OCI-LY1 (cell line): Measurements from ENCODE around the gene PDSS1.

Experiments used
- H2AFZ ChIP-seq: fragments of 200-600 bp; sonication (generic), shearing (Covaris generic); 2 replicates; pipeline ENCODE4 v1.6.0; 2014; ENCODE audit warnings: antibody characterized with exemption, mild to moderate bottlenecking, low read length
- H3F3A ChIP-seq: fragments of 200-600 bp; sonication (generic), shearing (Covaris generic); 2 replicates; pipeline ENCODE4 v1.6.0; 2014; ENCODE audit warnings: mild to moderate bottlenecking, antibody characterized with exemption, low read length, moderate library complexity; ENCODE audit not compliant: insufficient read depth
- H3K27ac ChIP-seq: fragments of 200-600 bp; sonication (generic); 2 replicates; pipeline ENCODE4 v1.5.1; 2014; ENCODE audit warnings: low read length, mixed run types, mild to moderate bottlenecking, low read depth; ENCODE audit not compliant: poor library complexity, severe bottlenecking
- H3K27me3 ChIP-seq: fragments of 200-600 bp; sonication (generic); 2 replicates; pipeline ENCODE4 v1.6.0; 2014; ENCODE audit warnings: antibody characterized with exemption, mild to moderate bottlenecking, low read length, moderate library complexity; ENCODE audit not compliant: insufficient read depth
- H3K36me3 ChIP-seq: fragments of 200-600 bp; sonication (generic); 2 replicates; pipeline ENCODE4 v1.6.1; 2014; ENCODE audit warnings: mild to moderate bottlenecking, antibody characterized with exemption, low read length, moderate library complexity, mixed read lengths; ENCODE audit not compliant: insufficient read depth
- H3K4me1 ChIP-seq: fragments of 200-600 bp; sonication (generic); 2 replicates; pipeline ENCODE4 v1.5.1; 2014; ENCODE audit warnings: mild to moderate bottlenecking, low read length, moderate library complexity; ENCODE audit not compliant: insufficient read depth, severe bottlenecking
- H3K4me2 ChIP-seq: fragments of 200-600 bp; sonication (generic), shearing (Covaris generic); 2 replicates; pipeline ENCODE4 v1.6.1; 2014; ENCODE audit warnings: low read length
- H3K4me3 ChIP-seq: fragments of 200-600 bp; sonication (generic); 2 replicates; pipeline ENCODE4 v1.5.1; 2014; ENCODE audit warnings: low read length, low read depth, mild to moderate bottlenecking, mixed read lengths; ENCODE audit not compliant: poor library complexity, severe bottlenecking
- H3K79me2 ChIP-seq: fragments of 200-600 bp; shearing (Covaris generic); 2 replicates; pipeline ENCODE4 v1.6.1; 2016; ENCODE audit warnings: mixed run types, low read length, mixed read lengths; ENCODE audit not compliant: insufficient read depth
- H3K9ac ChIP-seq: fragments of 200-600 bp; sonication (generic), shearing (Covaris generic); 2 replicates; pipeline ENCODE4 v1.6.1; 2014; ENCODE audit warnings: mild to moderate bottlenecking, low read length, mixed read lengths
- H3K9me2 ChIP-seq: fragments of 200-600 bp; sonication (generic), shearing (Covaris generic); 2 replicates; pipeline ENCODE4 v1.6.1; 2014; ENCODE audit warnings: low read depth, mild to moderate bottlenecking, low read length, mixed read lengths
- H3K9me3 ChIP-seq: fragments of 200-600 bp; shearing (Covaris generic); 2 replicates; pipeline ENCODE4 v1.6.1; 2014; ENCODE audit warnings: low read length, mixed read lengths
- H4K20me1 ChIP-seq: fragments of 200-600 bp; sonication (generic), shearing (Covaris generic); 2 replicates; pipeline ENCODE4 v1.6.0; 2016; ENCODE audit warnings: mild to moderate bottlenecking, low read length; ENCODE audit not compliant: insufficient read depth
- CTCF ChIP-seq: fragments of 200-600 bp; sonication (generic), shearing (Covaris generic); IDR thresholded peaks from 2 replicates; pipeline ENCODE4 v1.5.1; 2017; ENCODE audit warnings: mild to moderate bottlenecking, antibody characterized with exemption, low read length, moderate library complexity, mixed read lengths
- EZH2 ChIP-seq: fragments of 200-600 bp; sonication (generic), shearing (Covaris generic); IDR thresholded peaks from 2 replicates; pipeline ENCODE4 v1.8.0; 2017; ENCODE audit warnings: borderline replicate concordance, mixed run types, mild to moderate bottlenecking, antibody characterized with exemption, low read length, moderate library complexity, mixed read lengths

The PDSS1 gene

DNA sequence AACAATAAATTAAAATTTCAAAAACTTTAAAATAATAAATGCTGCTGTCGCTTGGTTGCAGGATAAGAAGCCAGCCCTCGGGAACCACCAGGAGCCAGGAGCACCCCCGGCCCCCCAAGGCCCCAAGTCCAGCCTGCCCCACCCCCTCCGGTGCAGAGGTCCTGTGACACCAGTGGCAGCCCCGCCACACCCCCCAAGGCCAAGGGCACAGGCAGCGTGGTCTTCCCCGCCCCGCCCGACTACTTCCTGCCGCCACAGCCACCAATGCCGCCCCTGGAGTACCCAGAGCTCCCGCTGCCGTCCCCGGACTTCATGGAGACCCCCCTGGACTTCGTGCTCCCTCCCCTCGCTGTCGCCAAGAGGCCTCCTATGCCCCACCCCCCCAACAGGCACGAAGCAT, 44.5 kb upstream of the PDSS1 start:
- H3K79me2 ChIP-seq = no peaks in the 10 kb centered on the region
- no peak overlapping the region for H3K4me3 ChIP-seq
- H3K9me3 ChIP-seq = no peaks in the 10 kb centered on the region
- no peaks in the 10 kb centered on the region for H3K4me1 ChIP-seq
- H3K9ac ChIP-seq = no peak overlapping the region
- H3F3A ChIP-seq = no peaks in the 10 kb centered on the region
- H3K27ac ChIP-seq = no peak overlapping the region
- TF ChIP-seq EZH2 (no peak), CTCF (no peak)
- H2AFZ ChIP-seq = no peak overlapping the region
- no peak overlapping the region for H3K4me2 ChIP-seq
- H3K9me2 ChIP-seq = no peaks in the 10 kb centered on the region
- no peaks in the 10 kb centered on the region for H3K36me3 ChIP-seq
- no peaks in the 10 kb centered on the region for H3K27me3 ChIP-seq
- no peaks in the 10 kb centered on the region for H4K20me1 ChIP-seq

- H3K9ac ChIP-seq = no peak overlapping the region
- no peaks in the 10 kb centered on the region for H3K36me3 ChIP-seq
- H3K4me2 ChIP-seq = no peak overlapping the region
- 0 out of 2 replicates have a peak, but pooled peaks cover 3% of the 10 kb centered on the region for H3K27me3 ChIP-seq
- H3K4me1 ChIP-seq = no peaks in the 10 kb centered on the region
- TF ChIP-seq CTCF (no peak), EZH2 (no peak)
- H2AFZ ChIP-seq = no peak overlapping the region
- no peaks in the 10 kb centered on the region for H3K9me3 ChIP-seq
- H3F3A ChIP-seq = no peaks in the 10 kb centered on the region
- H3K9me2 ChIP-seq = no peaks in the 10 kb centered on the region
- H3K79me2 ChIP-seq = no peaks in the 10 kb centered on the region
- H4K20me1 ChIP-seq = no peaks in the 10 kb centered on the region
- no peak overlapping the region for H3K27ac ChIP-seq
- H3K4me3 ChIP-seq = no peak overlapping the region
These were observed 41.8 kb upstream of the PDSS1 start for GRCh38 chr10:26655746-26656145.

DNA sequence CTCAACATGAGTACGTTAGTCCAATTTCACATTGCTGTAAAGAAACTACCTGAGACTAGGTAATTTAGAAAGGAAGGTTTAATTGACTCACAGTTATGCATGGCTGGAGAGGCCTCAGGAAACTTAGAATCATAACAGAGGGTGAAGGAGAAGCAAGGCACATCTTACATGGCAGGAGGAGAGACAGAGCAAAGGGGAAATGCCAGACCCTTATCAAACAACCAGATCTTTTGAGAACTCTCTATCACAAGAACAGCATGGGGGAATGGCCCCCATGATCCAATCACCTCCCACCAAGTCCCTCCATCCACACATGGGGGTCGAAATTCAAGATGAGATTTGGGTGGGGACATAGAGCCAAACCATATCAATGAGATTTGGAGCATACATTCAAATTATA, 34.6 kb upstream of the PDSS1 start:
- H3K4me2 ChIP-seq = no peak overlapping the region
- H3K9ac ChIP-seq = no peak overlapping the region
- H3K36me3 ChIP-seq = no peaks in the 10 kb centered on the region; the same call in 1 of the 2 replicates
- no peaks in the 10 kb centered on the region for H3K4me1 ChIP-seq
- peaks cover 6% of the 10 kb centered on the region; the same call in 1 of the 2 replicates for H3K27me3 ChIP-seq
- no peaks in the 10 kb centered on the region for H3K9me3 ChIP-seq
- TF ChIP-seq EZH2 = no peak
- no peak for TF ChIP-seq CTCF
- H3F3A ChIP-seq = no peaks in the 10 kb centered on the region
- H3K4me3 ChIP-seq = no peak overlapping the region
- H3K79me2 ChIP-seq = no peaks in the 10 kb centered on the region
- no peaks in the 10 kb centered on the region for H4K20me1 ChIP-seq
- H2AFZ ChIP-seq = no peak overlapping the region
- no peaks in the 10 kb centered on the region for H3K9me2 ChIP-seq
- H3K27ac ChIP-seq = no peak overlapping the region
